ENCODE measurements around the gene ARFGEF3.

Gene ARFGEF3

GRCh38 chr6:138230221-138230620 is 68.5 kb downstream of the ARFGEF3 start:
- no peak overlapping the region for H3K4me3 ChIP-seq (replicated peaks; ENCODE audit: low read depth, low read length)
- TF ChIP-seq, protein P1, sequence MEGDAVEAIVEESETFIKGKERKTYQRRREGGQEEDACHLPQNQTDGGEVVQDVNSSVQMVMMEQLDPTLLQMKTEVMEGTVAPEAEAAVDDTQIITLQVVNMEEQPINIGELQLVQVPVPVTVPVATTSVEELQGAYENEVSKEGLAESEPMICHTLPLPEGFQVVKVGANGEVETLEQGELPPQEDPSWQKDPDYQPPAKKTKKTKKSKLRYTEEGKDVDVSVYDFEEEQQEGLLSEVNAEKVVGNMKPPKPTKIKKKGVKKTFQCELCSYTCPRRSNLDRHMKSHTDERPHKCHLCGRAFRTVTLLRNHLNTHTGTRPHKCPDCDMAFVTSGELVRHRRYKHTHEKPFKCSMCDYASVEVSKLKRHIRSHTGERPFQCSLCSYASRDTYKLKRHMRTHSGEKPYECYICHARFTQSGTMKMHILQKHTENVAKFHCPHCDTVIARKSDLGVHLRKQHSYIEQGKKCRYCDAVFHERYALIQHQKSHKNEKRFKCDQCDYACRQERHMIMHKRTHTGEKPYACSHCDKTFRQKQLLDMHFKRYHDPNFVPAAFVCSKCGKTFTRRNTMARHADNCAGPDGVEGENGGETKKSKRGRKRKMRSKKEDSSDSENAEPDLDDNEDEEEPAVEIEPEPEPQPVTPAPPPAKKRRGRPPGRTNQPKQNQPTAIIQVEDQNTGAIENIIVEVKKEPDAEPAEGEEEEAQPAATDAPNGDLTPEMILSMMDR (IDR thresholded peaks at IDR 0.05; ENCODE audit: low read depth, low read length, missing control alignments) = no peak
- no peak for DNase-seq (ENCODE audit: extremely low read depth, low read depth)

DNA sequence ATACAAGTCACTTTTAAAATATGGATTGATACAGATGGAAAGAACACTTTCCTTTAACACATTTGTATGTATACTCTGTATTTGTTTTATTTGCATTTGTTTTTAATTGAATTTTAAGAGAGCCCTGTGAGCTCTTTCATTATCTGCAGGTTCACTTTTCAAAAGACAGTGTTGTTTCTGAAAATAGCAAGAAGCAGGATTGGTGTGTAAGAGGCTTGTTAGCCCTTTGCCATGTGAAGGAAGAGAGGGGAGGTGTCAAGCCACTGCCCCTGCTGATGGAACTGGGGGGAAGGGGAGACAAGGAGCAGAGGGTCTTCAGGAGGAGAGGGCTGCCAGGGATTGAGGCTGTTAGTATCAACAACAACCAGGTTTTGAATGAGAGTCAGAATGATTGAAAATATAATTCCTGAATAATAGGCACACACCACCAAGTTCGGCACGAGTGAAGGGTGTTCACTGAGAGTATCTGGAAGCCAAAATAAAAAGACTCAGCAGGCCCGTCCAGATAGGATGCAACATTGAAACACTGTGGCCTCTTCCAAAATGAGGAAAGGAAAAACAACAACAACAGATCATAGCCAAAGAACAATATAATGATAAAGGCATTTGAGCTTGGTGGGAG is 69.1 kb downstream of the ARFGEF3 start:
- TF ChIP-seq, protein P1 (IDR thresholded peaks at IDR 0.05; ENCODE audit: low read depth, low read length, missing control alignments) = no peak
- no peak overlapping the region for H3K4me3 ChIP-seq (replicated peaks; ENCODE audit: low read depth, low read length)
- DNase-seq (ENCODE audit: extremely low read depth, low read depth) = no peak

DNA sequence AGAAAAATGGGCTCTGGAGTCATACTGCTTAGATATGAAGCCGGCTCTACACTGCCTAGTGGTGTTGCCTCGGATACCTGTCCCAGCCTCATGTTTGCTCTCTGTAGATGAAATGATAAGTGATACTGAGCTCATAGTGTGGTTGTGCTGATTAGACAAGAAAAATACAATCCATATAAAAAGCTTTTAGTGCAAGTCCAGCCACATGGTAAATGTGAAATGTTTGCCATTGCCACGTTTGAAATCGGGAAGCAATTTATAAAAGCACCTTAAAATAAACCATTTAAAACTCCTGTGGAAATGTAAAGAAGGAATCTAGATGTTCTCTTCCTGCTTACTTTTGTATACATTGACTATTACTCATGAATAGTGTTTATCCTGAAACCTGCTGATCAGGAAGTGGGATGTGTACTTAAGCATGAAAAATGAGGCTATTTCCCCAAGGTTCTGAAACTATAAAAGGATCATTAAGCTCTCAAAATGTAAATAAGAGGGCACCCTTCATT is 69.7 kb downstream of the ARFGEF3 start:
- TF ChIP-seq, protein P1 (IDR thresholded peaks at IDR 0.05; ENCODE audit: low read depth, low read length, missing control alignments) = no peak
- H3K4me3 ChIP-seq (replicated peaks; ENCODE audit: low read depth, low read length) = no peak overlapping the region
- DNase-seq (ENCODE audit: extremely low read depth, low read depth) = no peak

DNA sequence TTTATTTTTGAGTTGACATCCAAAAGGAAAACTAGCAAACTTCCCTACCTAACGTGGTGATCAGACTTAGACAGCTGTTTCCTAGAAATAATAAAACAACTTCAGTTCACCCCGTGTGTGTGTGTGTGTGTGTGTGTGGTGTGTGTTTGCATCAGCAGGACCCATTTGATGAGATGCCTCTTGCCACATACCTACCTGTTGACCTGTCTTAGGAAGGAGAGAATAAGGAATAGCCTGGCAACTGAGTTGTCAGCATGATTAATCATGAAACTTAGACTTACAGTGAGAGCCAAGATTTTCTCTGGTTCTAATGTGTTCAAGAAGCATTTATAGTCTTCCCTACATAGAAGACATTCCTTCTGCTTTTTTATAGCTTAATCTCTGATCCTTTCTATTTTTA is 72.6 kb downstream of the ARFGEF3 start:
- TF ChIP-seq, protein P1 (IDR thresholded peaks at IDR 0.05; ENCODE audit: low read depth, low read length, missing control alignments) = no peak
- no peak overlapping the region for H3K4me3 ChIP-seq (replicated peaks; ENCODE audit: low read depth, low read length)
- no peak for DNase-seq (ENCODE audit: extremely low read depth, low read depth)

DNA sequence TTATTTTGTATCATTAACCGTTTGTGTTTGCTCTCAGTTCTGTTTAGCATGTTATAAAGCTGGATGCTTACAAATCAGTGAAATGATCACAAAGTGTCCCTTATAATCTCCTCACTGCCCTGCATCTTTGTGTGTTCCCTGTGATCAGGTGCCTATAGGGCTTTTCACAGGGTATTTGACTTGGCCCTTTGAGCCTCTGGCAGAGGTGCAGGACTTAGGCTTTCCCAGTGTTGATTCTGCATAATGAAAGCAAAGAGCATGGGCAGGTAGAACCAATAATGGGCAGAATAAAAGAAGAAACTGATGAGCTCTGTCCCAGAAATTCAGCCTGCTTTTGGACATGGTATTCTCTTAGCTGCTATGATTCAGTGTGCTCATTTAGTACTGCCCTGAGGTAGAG is 73.5 kb downstream of the ARFGEF3 start:
- H3K4me3 ChIP-seq (replicated peaks; ENCODE audit: low read depth, low read length) = no peak overlapping the region
- DNase-seq (ENCODE audit: extremely low read depth, low read depth) = no peak

DNA sequence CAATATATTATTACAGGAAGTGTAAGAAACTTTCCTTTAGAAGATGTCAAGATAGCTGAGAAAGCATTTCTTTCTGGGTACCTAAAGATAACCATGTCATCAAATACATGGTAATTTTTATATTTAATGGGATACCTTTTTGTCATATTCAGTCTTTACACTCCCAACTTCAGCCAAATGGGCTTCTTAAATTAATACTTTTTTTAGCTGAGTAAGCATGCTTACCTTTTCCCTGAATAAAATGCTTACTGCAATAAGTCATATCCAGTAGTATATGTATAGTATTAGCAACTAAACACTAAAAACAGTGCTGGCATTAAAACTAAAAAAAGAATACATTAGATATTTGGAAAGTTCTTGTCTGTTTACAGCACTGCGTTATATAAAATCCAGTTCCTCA is 74.0 kb downstream of the ARFGEF3 start:
- H3K4me3 ChIP-seq (replicated peaks; ENCODE audit: low read depth, low read length) = no peak overlapping the region
- TF ChIP-seq, protein P1 (IDR thresholded peaks at IDR 0.05; ENCODE audit: low read depth, low read length, missing control alignments) = no peak
- no peak for DNase-seq (ENCODE audit: extremely low read depth, low read depth)

More for the DNA sequence above, 73.5 kb downstream of the ARFGEF3 start:
- TF ChIP-seq, protein P1 (IDR thresholded peaks at IDR 0.05; ENCODE audit: low read depth, low read length, missing control alignments) = no peak

GRCh38 chr6:138237463-138237862 is 75.7 kb downstream of the ARFGEF3 start:
- no peak overlapping the region for H3K4me3 ChIP-seq (replicated peaks; ENCODE audit: low read depth, low read length)
- TF ChIP-seq, protein P1 (IDR thresholded peaks at IDR 0.05; ENCODE audit: low read depth, low read length, missing control alignments) = no peak
- no peak for DNase-seq (ENCODE audit: extremely low read depth, low read depth)
